ENCODE measurements around the gene PRKRA.
"Not testable (repeated sequence)": the region's sequence is repeated elsewhere in the genome, so short reads cannot be mapped to it uniquely, and the experiment has no call there.

Gene PRKRA

GRCh38 chr2:178413472-178414265 is 37.3 kb downstream of the PRKRA start:
- peak; percentile 40 for DNase-seq (ENCODE audit: low spot score)

- DNase-seq (ENCODE audit: low spot score): not testable (repeated sequence)
Observed at GRCh38 chr2:178412453-178412852, 38.5 kb downstream of the PRKRA start.

- DNase-seq (ENCODE audit: low spot score): no peak
Observed at GRCh38 chr2:178412047-178412446, 38.9 kb downstream of the PRKRA start.

GRCh38 chr2:178409261-178409660 is 41.7 kb downstream of the PRKRA start:
- DNase-seq (ENCODE audit: low spot score): no peak

- DNase-seq (ENCODE audit: low spot score): no peak
Observed at GRCh38 chr2:178404368-178404767, 46.6 kb downstream of the PRKRA start.

GRCh38 chr2:178403671-178404306 is 47.2 kb downstream of the PRKRA start:
- no peak for DNase-seq (ENCODE audit: low spot score)

GRCh38 chr2:178401994-178402437 is 49.0 kb downstream of the PRKRA start:
- no peak for DNase-seq (ENCODE audit: low spot score)

GRCh38 chr2:178397002-178397605 is 53.9 kb downstream of the PRKRA start:
- DNase-seq (ENCODE audit: low spot score): peak; percentile 13

- no peak for DNase-seq (ENCODE audit: low spot score)
Observed at GRCh38 chr2:178395941-178396570, 54.9 kb downstream of the PRKRA start.

- DNase-seq (ENCODE audit: low spot score): no peak
Observed at GRCh38 chr2:178395295-178395694, 55.7 kb downstream of the PRKRA start.

- DNase-seq (ENCODE audit: low spot score): no peak
Observed at GRCh38 chr2:178394859-178395258, 56.1 kb downstream of the PRKRA start.

- no peak for DNase-seq (ENCODE audit: low spot score)
Observed at GRCh38 chr2:178392215-178392614, 58.8 kb downstream of the PRKRA start.

GRCh38 chr2:178391701-178392100 is 59.3 kb downstream of the PRKRA start:
- DNase-seq (ENCODE audit: low spot score): no peak

- DNase-seq (ENCODE audit: low spot score): no peak
Observed at GRCh38 chr2:178388287-178388686, 62.7 kb downstream of the PRKRA start.

GRCh38 chr2:178386986-178387597 is 63.9 kb downstream of the PRKRA start:
- no peak for DNase-seq (ENCODE audit: low spot score)

- DNase-seq (ENCODE audit: low spot score): no peak
Observed at GRCh38 chr2:178385595-178386148, 65.3 kb downstream of the PRKRA start.

- no peak for DNase-seq (ENCODE audit: low spot score)
Observed at GRCh38 chr2:178383718-178384117, 67.3 kb downstream of the PRKRA start.
